HG03460 (cell line): Measurements from ENCODE around the gene SERHL2.
"Not testable (repeated sequence)": the region's sequence is repeated elsewhere in the genome, so short reads cannot be mapped to it uniquely, and the experiment has no call there.

Experiments used
- ATAC-seq: cut with Tn5 transposase; IDR thresholded peaks from one replicate; pipeline ENCODE4 v1.9.1; 2021; ENCODE audit not compliant: unreplicated experiment

Gene SERHL2

DNA sequence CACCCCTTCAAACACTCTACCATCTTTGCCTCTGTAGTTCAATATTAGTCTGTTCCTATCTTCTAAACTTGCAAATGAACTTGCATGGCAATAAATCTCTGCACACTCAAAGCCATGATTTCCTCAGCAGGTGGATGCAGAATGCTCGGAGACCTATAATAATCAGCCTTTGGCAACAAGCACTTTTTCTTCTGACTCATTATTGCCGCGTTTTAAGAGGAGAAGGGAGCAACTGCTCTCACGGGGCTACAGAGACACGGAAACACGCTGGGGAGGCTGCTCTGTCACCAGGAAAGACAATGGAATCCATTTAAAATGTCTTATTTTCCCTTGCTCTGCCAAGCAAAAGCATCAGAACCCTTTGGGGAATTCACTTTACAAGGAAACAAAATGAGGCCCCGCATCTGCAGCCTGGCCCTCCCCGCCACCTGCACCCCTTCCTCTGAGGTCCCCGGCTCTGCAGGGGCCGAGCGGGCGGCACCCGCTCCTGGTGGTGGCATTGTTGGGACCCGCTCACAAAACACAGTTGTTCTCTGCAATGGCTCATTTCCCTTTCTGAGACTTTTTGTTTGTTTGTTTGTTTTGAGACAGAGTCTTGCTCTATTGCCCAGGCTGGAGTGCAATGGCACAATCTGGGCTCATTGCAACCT is 18.5 kb upstream of the SERHL2 start:
- not testable (repeated sequence) for ATAC-seq

DNA sequence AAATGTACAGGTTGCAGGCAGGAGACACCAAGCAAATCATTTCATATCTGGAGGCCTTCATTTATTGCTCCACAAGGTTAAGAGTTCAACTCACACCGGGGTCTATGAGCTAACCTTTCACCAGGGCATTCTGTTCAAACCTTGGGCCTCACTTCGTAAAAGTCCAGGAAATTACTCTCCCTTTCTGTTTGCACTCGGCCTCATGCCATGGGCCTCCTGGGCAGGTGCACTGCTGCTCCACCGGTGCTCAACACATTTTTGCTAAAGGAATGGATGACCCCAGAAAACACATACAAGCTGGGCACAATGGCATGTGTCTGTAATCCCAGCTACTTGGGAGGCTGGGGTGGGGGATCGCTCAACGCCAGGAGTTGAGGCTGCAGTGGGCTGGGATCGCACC is 17.6 kb upstream of the SERHL2 start:
- ATAC-seq: no peak

DNA sequence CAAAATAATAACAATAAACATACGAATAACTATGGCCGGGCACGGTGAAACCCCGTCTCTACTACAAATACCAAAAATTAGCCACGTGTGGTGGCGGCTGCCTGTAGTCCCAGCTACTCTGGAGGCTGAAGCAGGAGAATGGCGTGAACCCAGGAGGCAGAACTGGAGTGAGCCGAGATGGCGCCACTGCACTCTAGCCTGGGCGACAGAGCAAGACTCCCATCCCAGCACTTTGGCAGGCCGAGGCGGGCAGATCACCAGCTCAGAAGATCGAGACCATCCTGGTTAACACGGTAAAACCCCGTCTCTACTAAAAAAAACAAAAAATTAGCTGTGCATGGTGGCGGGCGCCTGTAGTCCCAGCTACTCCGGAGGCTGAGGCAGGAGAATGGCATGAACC is 17.1 kb upstream of the SERHL2 start:
- not testable (repeated sequence) for ATAC-seq

DNA sequence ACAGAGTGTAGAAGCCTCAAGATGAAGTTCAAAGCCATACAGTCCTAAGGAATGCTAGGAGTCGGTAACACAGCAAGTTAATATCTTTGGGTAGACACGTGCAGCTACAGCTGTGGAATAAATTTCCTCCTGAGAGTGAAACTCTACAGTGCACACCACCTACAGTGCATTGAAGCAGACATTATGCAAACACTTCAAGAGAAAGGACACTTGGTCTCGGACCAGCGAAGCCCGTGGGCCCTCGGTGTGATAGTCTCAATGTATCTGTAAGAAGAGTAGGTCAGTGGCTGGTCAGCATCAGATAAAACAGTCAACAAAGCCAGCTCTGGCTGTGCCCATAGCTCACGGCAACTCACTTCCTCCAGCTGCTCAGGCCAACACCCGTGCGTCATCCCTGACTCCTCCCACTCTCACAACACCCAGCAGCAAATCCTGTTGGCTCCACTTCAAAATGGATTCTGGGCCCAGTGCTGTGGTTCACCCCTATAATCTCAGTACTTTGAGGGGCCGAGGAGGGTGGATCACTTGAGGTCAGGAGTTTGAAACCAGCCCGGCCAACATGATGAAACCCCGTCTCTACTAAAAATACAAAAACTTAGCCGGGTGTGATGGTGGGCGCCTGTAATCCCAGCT is 16.4 kb upstream of the SERHL2 start:
- ATAC-seq: not testable (repeated sequence)

DNA sequence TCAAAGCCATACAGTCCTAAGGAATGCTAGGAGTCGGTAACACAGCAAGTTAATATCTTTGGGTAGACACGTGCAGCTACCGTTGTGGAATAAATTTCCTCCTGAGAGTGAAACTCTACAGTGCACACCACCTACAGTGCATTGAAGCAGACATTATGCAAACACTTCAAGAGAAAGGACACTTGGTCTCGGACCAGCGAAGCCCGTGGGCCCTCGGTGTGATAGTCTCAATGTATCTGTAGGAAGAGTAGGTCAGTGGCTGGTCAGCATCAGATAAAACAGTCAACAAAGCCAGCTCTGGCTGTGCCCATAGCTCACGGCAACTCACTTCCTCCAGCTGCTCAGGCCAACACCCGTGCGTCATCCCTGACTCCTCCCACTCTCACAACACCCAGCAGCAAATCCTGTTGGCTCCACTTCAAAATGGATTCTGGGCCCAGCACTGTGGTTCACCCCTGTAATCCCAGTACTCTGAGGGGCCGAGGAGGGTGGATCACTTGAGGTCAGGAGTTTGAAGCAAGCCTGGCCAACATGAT is 14.5 kb upstream of the SERHL2 start:
- ATAC-seq: peak; percentile 55

DNA sequence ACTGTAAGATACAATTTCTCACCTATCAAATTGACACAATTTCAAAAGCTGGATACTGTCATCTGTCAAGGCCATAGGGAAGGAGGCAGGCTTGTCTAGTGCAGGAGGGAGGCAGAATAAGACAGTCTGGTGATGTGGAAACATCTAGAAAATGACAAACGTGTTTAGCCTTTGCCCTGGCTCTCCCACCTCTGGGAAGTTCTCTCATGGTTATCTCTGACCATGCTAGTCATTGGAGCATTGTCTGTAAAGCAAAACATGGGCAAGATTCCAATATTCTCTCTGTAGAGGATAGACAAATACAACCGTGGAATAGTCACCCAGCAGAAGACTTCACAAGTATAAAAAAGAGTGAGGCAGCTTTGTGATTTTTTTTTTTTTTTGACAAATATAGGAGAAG is 9.1 kb upstream of the SERHL2 start:
- ATAC-seq: no peak

DNA sequence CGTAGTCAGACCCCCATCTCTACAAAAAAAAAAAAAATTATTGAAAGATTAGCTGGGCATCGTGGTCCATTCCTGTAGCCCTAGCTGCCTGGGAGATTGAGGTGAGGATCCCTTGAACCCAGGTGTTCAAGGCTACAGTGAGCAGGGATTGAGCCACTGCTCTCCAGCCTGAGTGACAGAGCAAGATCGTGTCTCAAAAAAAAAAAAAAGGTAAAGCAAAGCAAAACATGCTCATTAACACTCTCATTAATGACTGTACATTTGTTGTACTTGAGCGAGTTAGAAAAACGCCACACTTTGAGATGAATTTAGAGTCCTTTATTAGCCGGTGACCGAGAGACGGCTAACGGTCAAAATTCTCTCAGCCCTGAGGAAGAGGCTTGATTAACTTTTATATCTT is 6.2 kb upstream of the SERHL2 start:
- no peak for ATAC-seq

DNA sequence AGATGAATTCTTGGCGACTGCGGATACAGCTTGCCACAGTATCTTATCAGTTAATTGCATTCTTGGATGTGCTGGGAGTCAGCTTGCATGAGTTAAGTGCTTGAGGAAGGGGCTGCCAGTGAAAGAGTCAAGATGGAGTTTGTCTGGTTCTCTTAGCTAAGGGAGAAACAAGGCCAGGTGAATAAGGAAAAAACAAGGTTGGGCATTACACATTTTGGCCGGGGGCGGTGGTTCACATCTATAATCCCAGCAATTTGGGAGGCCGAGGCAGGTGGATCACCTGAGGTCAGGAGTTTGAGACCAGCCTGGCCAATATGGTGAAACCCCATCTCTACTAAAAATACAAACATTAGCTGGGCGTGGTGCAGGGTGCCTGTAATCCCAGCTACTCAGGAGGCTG is 5.6 kb upstream of the SERHL2 start:
- not testable (repeated sequence) for ATAC-seq

DNA sequence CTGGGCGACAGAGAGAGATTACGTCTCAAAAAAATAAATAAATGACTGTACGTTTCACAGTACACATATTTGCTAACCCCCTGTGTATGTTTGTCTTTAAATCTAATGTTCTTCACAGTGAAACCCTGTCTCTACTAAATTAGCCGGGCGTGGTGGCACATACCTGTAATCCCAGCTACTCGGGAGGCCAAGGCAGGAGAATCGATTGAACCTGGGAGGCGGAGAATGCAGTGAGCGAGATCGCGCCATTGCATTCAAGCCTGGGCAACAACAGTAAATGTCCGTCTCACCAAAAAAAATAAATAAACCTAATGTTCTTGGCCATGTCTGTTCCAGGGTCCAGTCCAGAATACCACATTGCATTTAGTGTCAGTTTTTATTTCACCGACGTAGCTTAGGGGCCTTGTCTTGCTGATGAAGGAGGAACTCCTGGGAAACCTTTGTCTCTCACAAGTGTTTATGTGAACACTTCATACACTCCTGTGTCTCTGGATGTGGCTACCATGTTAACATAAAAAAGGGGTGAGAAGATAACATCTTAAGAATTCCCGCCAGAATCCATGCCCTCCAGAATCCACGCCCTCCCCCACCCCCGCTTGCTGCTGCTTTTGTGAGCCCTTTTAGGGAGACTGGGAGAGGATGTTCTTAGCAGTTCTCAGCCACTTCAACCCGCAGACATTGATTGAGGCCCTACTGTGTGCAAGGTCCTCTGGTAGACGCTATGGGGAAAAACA is 5.0 kb upstream of the SERHL2 start:
- ATAC-seq: no peak

DNA sequence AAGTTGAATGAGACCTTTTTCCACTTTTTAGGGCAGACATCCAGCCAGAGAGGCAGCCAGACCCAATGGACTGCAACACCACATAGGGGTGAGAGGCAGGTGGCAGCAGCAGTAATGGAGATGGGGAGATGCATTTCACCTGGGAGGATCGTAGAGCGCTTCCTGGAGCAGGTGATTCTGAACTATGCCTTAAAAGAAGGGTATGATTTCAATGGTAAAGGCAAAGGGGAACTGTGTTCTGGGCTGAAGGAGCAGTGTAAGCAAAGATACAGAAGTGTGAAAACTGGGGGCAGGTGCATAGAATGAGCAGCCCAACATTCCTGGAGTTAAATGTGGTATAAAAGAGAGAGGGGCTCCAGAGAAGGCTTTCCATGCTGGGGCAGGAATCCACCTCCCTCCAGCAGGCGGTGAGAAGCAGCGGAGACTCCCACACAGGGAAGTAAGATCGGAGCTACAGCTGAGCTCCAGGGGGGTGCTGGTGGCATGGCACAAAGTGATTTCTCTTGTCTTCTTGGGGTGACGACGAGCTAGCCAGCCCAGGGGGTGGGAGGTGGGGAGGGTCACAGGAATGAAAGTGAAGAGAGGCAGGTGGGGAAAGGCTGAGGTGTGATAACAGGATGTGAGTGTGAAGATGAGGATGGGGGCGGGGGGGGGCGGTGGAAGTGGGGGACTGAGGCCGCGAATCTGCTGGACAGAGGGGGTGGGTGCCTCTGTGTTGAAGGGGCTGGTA is 4.3 kb upstream of the SERHL2 start:
- ATAC-seq: no peak

DNA sequence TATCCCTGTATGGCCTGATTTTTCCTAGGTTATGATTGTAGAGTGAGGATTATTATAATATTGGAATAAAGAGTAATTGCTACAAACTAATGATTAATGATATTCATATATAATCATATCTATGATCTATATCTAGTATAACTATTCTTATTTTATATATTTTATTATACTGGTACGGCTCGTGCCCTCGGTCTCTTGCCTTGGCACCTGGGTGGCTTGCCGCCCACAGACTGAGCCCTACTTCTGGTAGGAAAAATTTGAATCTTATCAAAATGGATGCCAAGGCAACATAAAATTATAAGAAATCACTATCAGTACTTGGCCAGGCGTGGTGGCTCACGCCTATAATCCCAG is 1.5 kb upstream of the SERHL2 start:
- not testable (repeated sequence) for ATAC-seq

DNA sequence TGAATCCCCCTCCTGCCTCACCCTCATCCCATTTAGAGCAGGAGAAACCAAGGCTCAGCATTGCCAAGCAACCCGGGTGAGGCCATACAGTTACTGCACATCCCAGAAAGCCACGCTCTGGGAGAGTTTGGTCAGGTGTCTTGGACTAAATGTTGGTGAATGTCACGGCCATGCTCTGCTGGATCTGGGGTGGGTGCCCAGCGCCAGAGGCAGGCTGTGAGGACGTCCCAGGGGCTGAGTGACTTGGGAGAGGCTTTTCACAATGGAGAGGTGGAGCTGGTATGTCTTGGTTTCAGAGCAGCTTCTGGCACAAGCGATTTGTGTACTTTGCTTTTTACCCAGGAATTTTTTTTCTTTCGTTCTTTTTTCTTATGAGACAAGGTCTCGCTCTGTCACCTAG is 6.6 kb downstream of the SERHL2 start:
- no peak for ATAC-seq

DNA sequence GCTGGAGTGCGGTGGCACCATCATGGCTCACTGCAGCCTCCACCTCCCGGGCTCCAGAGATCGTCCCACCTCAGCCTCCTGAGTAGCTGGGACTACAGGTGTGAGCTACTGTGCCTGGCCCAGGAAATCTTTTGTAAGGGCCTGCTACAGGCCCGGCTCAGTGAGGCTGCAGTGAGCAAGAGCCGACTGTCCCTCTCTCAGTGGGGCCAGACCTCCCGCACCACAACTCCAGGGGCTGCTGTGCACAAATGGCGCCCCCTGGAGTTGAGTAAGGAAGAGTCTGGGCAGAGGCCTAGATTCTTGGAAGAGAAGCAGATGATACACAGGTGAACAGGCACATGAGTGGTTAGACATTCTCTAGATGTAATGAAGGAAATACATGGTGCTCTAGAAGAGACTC is 7.0 kb downstream of the SERHL2 start:
- no peak for ATAC-seq

DNA sequence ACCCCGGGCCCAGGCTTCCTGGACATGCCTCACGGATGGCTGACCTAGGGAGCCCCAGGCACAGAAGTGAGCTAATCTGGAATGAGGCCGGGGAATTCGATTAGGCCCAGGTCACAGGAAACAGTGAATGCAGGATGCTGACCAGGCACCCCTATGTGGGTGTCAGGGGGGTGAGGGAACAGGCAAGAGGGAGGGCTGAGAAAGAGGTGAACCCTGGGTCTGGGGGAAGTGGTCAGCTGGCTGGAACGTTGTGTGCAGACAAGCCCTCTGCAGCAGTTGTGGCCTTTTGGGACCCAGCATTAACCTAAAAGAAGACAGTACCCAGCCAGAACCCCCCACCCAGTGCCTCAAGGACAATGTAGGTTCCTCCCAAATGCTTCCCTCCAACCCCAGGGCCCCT is 8.1 kb downstream of the SERHL2 start:
- no peak for ATAC-seq

DNA sequence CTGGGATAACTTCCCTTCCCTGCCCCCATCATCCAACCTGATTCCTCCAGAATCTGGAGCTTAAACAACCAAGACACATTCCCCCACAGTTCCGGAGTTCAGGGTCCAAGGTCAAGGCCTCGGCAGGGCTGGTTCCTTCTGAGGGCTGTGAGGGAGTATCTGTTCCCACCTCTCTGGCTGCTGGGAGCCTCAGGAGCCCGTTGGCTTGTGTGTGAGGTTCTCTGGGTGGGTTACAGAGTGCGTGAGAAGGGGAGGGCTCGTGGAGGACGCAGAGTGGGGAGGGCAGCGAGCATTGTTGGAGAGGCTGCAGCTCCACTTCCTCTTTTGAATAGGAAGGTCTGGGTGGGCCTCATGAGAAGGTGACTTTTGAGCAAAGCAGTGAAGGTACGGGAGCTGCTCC is 8.5 kb downstream of the SERHL2 start:
- no peak for ATAC-seq

DNA sequence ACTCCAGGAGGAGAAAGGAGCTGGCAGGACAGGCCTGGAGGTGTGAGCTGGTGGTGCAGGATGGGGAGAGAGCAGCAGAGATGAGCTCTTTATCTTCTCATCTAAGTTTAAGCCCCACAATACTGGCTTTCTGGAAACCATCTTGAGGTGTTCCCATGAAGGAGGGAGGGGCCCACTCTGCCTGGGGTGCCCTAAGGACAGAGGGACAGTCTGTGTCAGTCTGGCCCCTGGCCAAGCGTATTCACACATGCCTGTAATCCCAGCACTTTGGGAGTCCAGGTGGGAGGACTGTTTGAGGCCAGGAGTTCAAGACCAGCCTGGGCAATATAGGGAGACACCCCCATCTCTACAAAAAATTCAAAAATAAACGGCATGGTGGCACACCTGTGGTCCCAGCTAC is 8.9 kb downstream of the SERHL2 start:
- ATAC-seq: no peak

DNA sequence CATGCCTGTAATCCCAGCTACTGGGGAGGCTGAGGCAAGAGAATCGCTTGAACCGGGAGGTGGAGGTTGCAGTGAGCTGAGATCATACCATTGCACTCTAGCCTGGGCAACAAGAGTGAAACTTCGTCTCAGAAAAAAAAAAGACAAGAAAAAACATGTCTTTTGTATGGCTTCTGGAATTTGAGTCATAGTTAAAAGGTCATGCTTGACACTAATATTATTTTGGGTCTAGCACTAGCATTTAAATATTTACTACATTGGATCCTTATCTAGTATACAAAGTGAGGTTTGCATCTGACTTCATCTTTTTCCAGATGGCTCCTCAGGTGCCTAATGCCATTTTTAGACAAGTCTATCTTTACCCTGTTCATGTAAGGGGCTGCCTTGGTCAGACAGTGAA is 10.2 kb downstream of the SERHL2 start:
- not testable (repeated sequence) for ATAC-seq

DNA sequence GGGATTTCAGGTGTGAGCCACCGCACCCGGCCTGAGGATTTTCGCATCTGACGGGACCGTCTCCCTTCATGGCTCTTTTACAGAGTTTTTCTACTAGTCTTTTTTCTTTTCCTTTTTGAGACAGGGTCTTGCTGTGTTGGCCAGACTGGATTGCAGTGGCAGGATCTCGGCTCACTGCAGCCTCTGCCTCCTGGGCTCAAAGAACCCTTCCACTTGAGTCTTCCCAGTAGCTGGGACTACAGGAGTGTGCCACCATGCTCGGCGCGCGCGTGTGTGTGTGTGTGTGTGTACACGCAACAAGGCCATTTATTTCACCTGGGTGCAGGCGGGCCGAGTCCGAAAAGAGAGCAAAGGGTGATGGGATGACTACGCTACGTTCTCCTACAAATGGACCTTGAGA is 10.9 kb downstream of the SERHL2 start:
- no peak for ATAC-seq

DNA sequence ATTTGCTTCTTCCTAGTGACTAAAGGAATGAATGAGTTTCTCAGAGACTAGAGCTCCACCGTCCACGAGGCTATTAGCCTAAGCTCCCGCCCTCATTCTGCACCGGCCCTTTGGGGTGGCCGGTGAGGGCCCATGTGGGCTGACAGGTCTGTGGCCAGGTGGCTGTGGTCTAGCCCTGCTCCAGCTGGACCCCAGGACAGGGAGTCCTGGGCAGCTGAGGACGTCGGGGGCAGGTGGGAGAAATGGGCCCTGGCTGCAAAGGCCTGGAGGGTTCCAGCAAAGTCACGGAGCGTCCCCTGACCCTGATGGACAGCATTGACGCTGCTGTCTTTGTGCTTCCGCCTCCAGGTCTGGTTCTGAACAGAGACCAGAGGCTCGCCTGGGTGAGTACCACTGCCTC is 12.2 kb downstream of the SERHL2 start:
- no peak for ATAC-seq

DNA sequence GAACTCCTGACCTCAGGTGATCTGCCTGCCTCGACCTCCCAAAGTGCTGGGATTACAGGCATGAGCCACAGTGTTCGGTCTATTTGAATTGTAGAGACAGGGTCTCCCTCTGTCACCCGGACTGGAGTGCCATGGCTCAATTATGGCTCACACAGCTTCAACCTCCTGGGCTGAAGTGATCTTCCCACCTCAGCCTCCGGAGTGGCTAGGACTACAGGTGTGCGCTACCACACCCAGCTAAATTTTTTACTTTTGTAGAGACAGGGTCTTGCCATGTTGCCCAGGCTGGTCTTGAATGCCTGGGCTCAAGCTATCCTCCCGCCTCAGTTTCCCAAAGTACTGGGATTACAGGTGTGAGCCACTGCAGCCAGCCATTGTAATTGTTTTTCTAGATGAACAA is 14.2 kb downstream of the SERHL2 start:
- ATAC-seq: not testable (repeated sequence)

DNA sequence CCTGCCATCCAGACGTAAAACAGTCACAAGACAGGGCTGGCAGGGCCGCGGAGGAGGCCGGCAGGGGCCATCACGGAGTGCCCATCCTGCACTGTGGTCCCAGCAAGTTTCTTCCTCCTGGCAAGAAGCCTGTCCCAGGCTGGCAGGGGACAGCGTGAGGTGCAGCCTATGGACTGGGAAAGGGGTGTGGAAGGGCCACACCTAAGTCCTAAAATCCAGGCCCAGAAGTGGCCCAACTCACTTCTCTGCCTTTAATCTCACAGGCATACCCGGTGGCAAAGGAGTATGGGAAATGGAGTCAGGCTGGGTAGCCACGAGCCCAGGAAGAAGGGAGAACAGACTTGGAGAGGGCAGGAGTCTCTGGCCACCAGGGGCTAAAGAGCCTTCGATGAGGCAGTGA is 16.8 kb downstream of the SERHL2 start:
- not testable (repeated sequence) for ATAC-seq
